B cell (primary cell): ENCODE measurements around the gene EGLN2. TPM values are rescaled to one million over a fixed set of nuclear protein-coding genes. Genes with fewer than 3 reads are reported as not detected.

Experiments used
- ATAC-seq: fragments of 200-7000 bp; cut with Tn5 transposase; one replicate; pipeline ENCODE4 v1.10.0; 2021; ENCODE audit warnings: low read depth, mild to moderate bottlenecking, moderate number of reproducible peaks, moderate library complexity
- CTCF ChIA-PET: fragments of 350-600 bp; sonication (Branson Sonifier 250); formaldehyde crosslinking; loops from one replicate; lab custom pipeline; 2021; ENCODE audit warnings: antibody characterized with exemption, inconsistent platforms; lab: Charles Lee
- POLR2A ChIA-PET: fragments of 350-600 bp; sonication (Branson Sonifier 250); formaldehyde crosslinking; loops from one replicate; lab custom pipeline; 2021; ENCODE audit warnings: antibody characterized with exemption; lab: Charles Lee
- DNase-seq: peaks from one replicate; pipeline ENCODE4 v3.0.0; 2013
- H2AFZ ChIP-seq: 2 replicates; pipeline ENCODE4 v1.6.1; 2012; ENCODE audit warnings: mild to moderate bottlenecking, low read depth, low read length; ENCODE audit not compliant: insufficient read depth, poor library complexity, severe bottlenecking
- H3K27ac ChIP-seq, 2 donors: 1 replicate in 1 of 2; 2 replicates in 1 of 2; pipeline ENCODE4 v1.5.1; 2012 to 2013; ENCODE audit warnings: low read length in 2 of 2, mild to moderate bottlenecking in 2 of 2, moderate library complexity in 1 of 2
- H3K27me3 ChIP-seq, 4 experiments: fragments of 200-600 bp in 1 of 4; sonication (generic) in 1 of 4; replicated peaks in 1 of 4; 1 replicate in 2 of 4; 2 replicates in 2 of 4; pipeline versions ENCODE4 v1.6.1 to v1.7.0; 2013 to 2016; ENCODE audit warnings: low read length in 3 of 4, mild to moderate bottlenecking in 2 of 4, mixed read lengths in 1 of 4, moderate library complexity in 1 of 4; ENCODE audit not compliant: insufficient read depth in 4 of 4, control insufficient read depth in 3 of 4; ENCODE audit errors: control extremely low read depth in 1 of 4
- H3K36me3 ChIP-seq, 2 experiments: replicated peaks in 1 of 2; 1 replicate in 1 of 2; 2 replicates in 1 of 2; pipeline versions ENCODE4 v1.6.1 to v1.7.1; 2013; ENCODE audit warnings: low read length in 1 of 2; ENCODE audit not compliant: insufficient read depth in 2 of 2, control insufficient read depth in 1 of 2; ENCODE audit errors: control extremely low read depth in 1 of 2, extremely low read depth in 1 of 2
- H3K4me1 ChIP-seq, 2 donors: fragments of 200-600 bp in 1 of 2; sonication (generic) in 1 of 2; 1 replicate in 1 of 2; 2 replicates in 1 of 2; pipeline versions ENCODE4 v1.5.1 to v1.6.1; 2013 to 2017; ENCODE audit warnings: low read length in 2 of 2; ENCODE audit not compliant: control insufficient read depth in 2 of 2, insufficient read depth in 2 of 2
- H3K4me2 ChIP-seq: replicated peaks from 2 replicates; pipeline ENCODE3; 2012; ENCODE audit warnings: mild to moderate bottlenecking, low read depth, low read length; ENCODE audit not compliant: poor library complexity, severe bottlenecking
- H3K4me3 ChIP-seq, 5 experiments: fragments of 200-600 bp in 1 of 5; sonication (generic) in 1 of 5; 1 replicate in 3 of 5; 2 replicates in 2 of 5; pipeline versions ENCODE4 v1.5.1 to v1.7.0; 2011 to 2016; ENCODE audit warnings: low read length in 4 of 5, mild to moderate bottlenecking in 4 of 5, low read depth in 2 of 5, control low read depth in 1 of 5, moderate library complexity in 1 of 5; ENCODE audit not compliant: insufficient read depth in 1 of 5; ENCODE audit errors: control extremely low read depth in 1 of 5, extremely low read depth in 1 of 5
- H3K79me2 ChIP-seq: fragments of 200-600 bp; sonication (generic); one replicate; pipeline ENCODE4 v1.6.0; 2016; ENCODE audit warnings: low read length; ENCODE audit not compliant: control insufficient read depth, insufficient read depth
- H3K9ac ChIP-seq: fragments of 200-600 bp; sonication (generic); 2 replicates; pipeline ENCODE4 v1.6.1; 2017; ENCODE audit warnings: mild to moderate bottlenecking, low read length, moderate library complexity
- H3K9me3 ChIP-seq, 3 donors: one replicate each; pipeline versions ENCODE4 v1.6.1 to v1.7.1; 2013; ENCODE audit warnings: low read length in 2 of 3; ENCODE audit not compliant: control insufficient read depth in 2 of 3, insufficient read depth in 1 of 3; ENCODE audit errors: control extremely low read depth in 1 of 3
- H4K20me1 ChIP-seq: 2 replicates; pipeline ENCODE4 v1.6.0; 2012; ENCODE audit warnings: mild to moderate bottlenecking, low read length; ENCODE audit not compliant: insufficient read depth, control insufficient read depth, poor library complexity, severe bottlenecking
- H3K27ac Mint-ChIP-seq: one replicate; pipeline ENCODE4 v1.8.0; 2021; ENCODE audit warnings: mixed read lengths
- H3K27me3 Mint-ChIP-seq: one replicate; pipeline ENCODE4 v1.8.0; 2021; ENCODE audit warnings: mixed read lengths
- H3K4me1 Mint-ChIP-seq: one replicate; pipeline ENCODE4 v1.8.0; 2021; ENCODE audit warnings: mixed read lengths
- H3K4me3 Mint-ChIP-seq: one replicate; pipeline ENCODE4 v1.8.0; 2021; ENCODE audit warnings: mixed read lengths
- H3K9me3 Mint-ChIP-seq: one replicate; pipeline ENCODE4 v1.8.0; 2022; ENCODE audit warnings: mixed read lengths; ENCODE audit not compliant: insufficient read depth
- EZH2 ChIP-seq: IDR thresholded peaks from 2 replicates; pipeline ENCODE4 v1.6.1; 2012; ENCODE audit warnings: borderline replicate concordance, low read depth, mild to moderate bottlenecking, moderate library complexity, low read length; ENCODE audit not compliant: insufficient read depth, poor library complexity, severe bottlenecking
- WGBS: methylation state at CpG from one replicate; pipeline ENCODE4 v1.1.5; 2013; ENCODE audit warnings: missing lambda C conversion rate; ENCODE audit not compliant: insufficient coverage; 5-methylcytosine and 5-hydroxymethylcytosine counted together
- intact Hi-C: fragments of 100-400 bp; cut with micrococcal nuclease; formaldehyde crosslinking; loops from one replicate; pipeline ENCODE4 v1.10.0; 2022
- polyA minus RNA-seq: library from RNA; depleted of rRNA, polyadenylated mRNA; stranded (reverse); fragments of >200 nt; gene quantifications from 2 replicates; pipeline ENCODE4 v1.2.3, GENCODE V29; 2012
- polyA plus RNA-seq: library from polyadenylated mRNA; depleted of rRNA; stranded (reverse); fragments of >200 nt; gene quantifications from 2 replicates; pipeline ENCODE4 v1.2.3, GENCODE V29; 2012
- total RNA-seq, 2 donors: library from RNA; stranded (reverse); fragments of 120-200 nt in 1 of 2; gene quantifications; 1 replicate in 1 of 2; 2 replicates in 1 of 2; pipeline versions ENCODE4 v1.2.3 to v1.2.4, GENCODE V29; 2013 to 2022
- TF ChIP-seq, protein P1 (sequence below): fragments of 200-600 bp; IDR thresholded peaks from one replicate; pipeline ENCODE4 v1.8.0; 2022; ENCODE audit warnings: antibody characterized with exemption, mild to moderate bottlenecking

EGLN2 gene
- 178 and 182 TPM in 2 replicates for total RNA-seq
- total RNA-seq (2013) = 137 TPM
- 111 and 130 TPM in 2 replicates for polyA plus RNA-seq
- polyA minus RNA-seq = 208 and 260 TPM in 2 replicates

DNA sequence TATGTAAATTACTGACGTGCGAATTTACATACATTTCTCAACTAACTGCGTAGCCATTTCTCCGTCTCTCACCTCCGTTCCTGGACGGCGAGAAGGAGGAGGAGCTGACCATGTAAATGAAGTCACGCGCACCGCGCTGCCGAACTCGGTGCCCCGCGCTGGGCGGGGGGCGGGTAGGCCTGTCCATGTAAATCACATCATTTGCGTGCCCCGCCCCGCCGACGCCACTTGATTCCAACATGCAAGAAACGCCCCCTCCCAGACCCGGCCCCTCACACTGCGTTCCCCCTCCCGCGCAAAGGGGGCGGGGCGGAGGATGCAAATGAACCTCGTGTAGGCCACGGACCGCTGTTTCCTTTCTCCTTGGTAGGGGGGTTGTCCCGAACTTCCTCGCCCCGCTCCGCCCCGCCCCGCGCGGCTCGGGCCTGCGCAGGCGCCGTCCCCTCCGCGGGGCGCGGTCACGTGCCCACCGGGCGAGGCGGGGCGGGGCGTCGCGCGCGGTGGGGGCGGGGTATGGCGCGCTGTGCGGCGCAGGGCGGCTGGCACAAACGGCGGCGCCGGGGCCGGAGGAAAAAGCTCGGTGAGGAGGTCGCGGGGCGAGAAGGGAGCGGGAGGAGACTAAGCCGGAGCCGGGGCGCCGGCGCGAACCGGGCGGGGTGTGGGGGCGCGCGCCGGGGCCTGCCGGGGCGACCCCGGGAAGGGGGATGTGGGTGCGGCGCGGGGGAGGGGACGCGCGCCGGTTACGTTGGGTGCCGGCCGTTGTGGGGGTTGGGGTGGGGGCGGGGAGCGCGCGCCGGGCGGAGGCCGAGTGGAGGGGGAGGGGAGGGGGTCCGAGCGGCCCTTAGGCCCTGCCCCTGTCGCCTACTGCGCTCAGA lies at the start of gene EGLN2:
EGLN2 (plus strand) TSS at position 509 of the 875 bp plus-strand sequence. CDS start 1,382 bp downstream, outside the sequence.
- WGBS = under 1% methylated on average over 82 of the region's 110 CpGs
- peak within 1 kb of the TSS; percentile 92 for H3K4me3 Mint-ChIP-seq
- peak within 1 kb of the TSS; percentile 84 to 95 (median 84) for H3K4me3 ChIP-seq

More for the DNA sequence above, at the start of gene EGLN2:
- Histone ChIP-seq H3K27ac (peak within 1 kb of the TSS; percentile 86 to 90), H3K27me3 (no peaks in the 10 kb centered on the region), H4K20me1 (peaks cover 40% of the 10 kb centered on the region), H3K79me2 (peaks cover 55% of the 10 kb centered on the region), H3K9ac (peak within 1 kb of the TSS; percentile 88), H3K4me2 (peak within 1 kb of the TSS; percentile 93), H2AFZ (peak within 1 kb of the TSS; percentile 76), H3K36me3 (peaks cover 0 to 37% of the 10 kb centered on the region in 2 experiments), H3K4me1 (peaks cover 54 to 55% of the 10 kb centered on the region in 2 donors), H3K9me3 (no peaks in the 10 kb centered on the region)
- ChIA-PET CTCF (interaction anchor here (0.6 to 4.9 kb wide), 12 partner anchors 9 to 164 kb away, joined by 3 to 48 read pairs (median 6); partner anchors contain the start of genes ACTMAP, COQ8B, ITPKC and RAB4B), POLR2A (interaction anchor here (0.5 to 3.1 kb wide), 15 partner anchors 8 to 1967 kb away, joined by 3 to 68 read pairs (median 4); partner anchors contain the start of genes ACTMAP, B9D2, COQ8B and ECH1)
- no peaks in the 10 kb centered on the region for H3K27me3 Mint-ChIP-seq
- H3K4me1 Mint-ChIP-seq = peaks cover 58% of the 10 kb centered on the region
- TF ChIP-seq, protein P1, sequence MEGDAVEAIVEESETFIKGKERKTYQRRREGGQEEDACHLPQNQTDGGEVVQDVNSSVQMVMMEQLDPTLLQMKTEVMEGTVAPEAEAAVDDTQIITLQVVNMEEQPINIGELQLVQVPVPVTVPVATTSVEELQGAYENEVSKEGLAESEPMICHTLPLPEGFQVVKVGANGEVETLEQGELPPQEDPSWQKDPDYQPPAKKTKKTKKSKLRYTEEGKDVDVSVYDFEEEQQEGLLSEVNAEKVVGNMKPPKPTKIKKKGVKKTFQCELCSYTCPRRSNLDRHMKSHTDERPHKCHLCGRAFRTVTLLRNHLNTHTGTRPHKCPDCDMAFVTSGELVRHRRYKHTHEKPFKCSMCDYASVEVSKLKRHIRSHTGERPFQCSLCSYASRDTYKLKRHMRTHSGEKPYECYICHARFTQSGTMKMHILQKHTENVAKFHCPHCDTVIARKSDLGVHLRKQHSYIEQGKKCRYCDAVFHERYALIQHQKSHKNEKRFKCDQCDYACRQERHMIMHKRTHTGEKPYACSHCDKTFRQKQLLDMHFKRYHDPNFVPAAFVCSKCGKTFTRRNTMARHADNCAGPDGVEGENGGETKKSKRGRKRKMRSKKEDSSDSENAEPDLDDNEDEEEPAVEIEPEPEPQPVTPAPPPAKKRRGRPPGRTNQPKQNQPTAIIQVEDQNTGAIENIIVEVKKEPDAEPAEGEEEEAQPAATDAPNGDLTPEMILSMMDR = no peak
- TF ChIP-seq EZH2 = no peak
- peak within 1 kb of the TSS; percentile 98 for H3K27ac Mint-ChIP-seq
- intact Hi-C loops = loop anchor here (1.0 to 5.0 kb wide), 8 partner anchors 8 to 514 kb away; partner anchors contain the start of genes ACTMAP, AKT2, COQ8B and RAB4B
- DNase-seq (peak; percentile 100), ATAC-seq (peak; percentile 83)
- H3K9me3 Mint-ChIP-seq = no peaks in the 10 kb centered on the region
